ENCODE measurements around the gene ELAVL4. TPM values are rescaled to one million over a fixed set of nuclear protein-coding genes. Genes with fewer than 3 reads are reported as not detected.

Gene ELAVL4
- total RNA-seq: not detected in 2 replicates
- polyA plus RNA-seq (2012): not detected

GRCh38 chr1:50108497-50109059, at the start of gene ELAVL4:
Gene ELAVL4 (plus strand): TSS chr1:50108920. CDS start chr1:50109190, 270 bp downstream.
- DNase-seq (ENCODE audit: low read depth): no peak

- DNase-seq (ENCODE audit: low read depth): no peak
Measured at GRCh38 chr1:50060279-50060678, 48.4 kb upstream of the ELAVL4 start.

GRCh38 chr1:50066806-50067205, 41.9 kb upstream of the ELAVL4 start:
- DNase-seq (ENCODE audit: low read depth): no peak

- no peak for DNase-seq (ENCODE audit: low read depth)
Measured at GRCh38 chr1:50074931-50075330, 33.8 kb upstream of the ELAVL4 start.

DNA sequence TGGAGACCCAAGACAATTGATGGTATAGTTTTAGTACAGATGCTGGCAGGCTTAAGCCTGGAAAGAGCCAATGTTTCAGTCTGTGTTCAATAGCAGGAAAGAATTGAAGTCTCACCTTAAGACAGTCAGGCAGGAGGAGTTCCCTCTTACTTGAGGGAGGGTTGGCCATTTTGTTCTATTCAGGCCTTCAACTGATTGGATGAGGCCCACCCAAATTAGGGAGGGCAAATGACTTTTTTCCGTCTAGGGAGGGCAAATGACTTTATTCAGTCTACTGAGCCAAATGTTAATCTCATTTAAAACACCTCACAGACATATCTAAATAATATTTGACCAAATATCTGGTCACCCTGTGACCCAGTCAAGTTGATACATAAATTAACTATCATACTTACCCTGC, 31.4 kb upstream of the ELAVL4 start:
- DNase-seq (ENCODE audit: low read depth): no peak

GRCh38 chr1:50080904-50081586, 27.7 kb upstream of the ELAVL4 start:
- DNase-seq (ENCODE audit: low read depth): no peak

DNA sequence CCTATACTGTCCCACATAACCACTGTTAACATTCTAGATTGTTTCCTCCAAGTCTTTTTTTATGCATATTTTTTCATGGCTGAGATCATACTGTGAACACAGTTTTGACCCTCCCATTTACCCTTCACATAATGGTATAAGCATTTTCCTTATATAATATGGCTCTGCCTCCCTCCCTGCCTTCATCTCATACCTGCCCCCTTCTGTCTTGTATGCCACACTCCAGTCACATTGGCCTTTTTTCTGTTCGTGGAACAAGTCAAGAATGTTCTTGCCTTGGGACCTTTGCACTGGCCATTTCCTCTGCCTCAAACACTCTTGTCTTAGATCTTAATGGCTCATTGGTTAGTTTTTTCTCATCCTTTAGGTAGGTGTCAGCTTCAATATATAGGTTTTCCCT, 24.3 kb upstream of the ELAVL4 start:
- no peak for DNase-seq (ENCODE audit: low read depth)

GRCh38 chr1:50091068-50091467, 17.7 kb upstream of the ELAVL4 start:
- no peak for DNase-seq (ENCODE audit: low read depth)

- no peak for DNase-seq (ENCODE audit: low read depth)
Measured at GRCh38 chr1:50095716-50096115, 13.0 kb upstream of the ELAVL4 start.

DNA sequence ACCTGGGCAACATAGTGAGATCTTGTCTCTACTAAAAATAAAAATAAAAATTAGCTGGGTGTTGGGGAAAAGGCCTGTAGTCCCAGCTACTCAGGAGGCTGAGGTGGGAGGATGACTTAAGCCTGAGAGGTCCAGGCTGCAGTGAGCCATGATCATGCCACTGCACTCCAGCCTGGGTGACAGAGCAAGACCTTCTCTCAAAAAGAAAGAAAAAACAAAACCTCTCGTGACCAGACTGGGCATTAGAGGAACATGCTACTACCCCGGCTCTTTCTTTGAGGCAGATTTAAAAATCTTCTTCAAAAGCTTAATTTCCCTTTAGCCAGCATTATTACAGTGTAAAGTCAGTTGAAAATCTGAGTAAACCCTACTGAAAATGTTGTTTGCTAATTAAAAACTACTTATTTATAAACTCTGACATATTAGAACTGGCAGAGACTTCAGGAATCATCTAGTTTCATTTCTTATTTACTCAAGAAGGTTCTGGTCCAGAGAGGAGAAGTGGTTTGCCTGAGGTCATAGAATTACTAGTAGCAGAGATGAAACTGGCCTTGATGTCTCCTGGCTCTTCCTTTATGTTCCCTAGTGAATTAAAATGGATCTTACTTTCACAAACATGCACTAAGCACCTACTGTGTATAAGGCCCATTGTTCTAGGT, 11.6 kb upstream of the ELAVL4 start:
- no peak for DNase-seq (ENCODE audit: low read depth)

DNA sequence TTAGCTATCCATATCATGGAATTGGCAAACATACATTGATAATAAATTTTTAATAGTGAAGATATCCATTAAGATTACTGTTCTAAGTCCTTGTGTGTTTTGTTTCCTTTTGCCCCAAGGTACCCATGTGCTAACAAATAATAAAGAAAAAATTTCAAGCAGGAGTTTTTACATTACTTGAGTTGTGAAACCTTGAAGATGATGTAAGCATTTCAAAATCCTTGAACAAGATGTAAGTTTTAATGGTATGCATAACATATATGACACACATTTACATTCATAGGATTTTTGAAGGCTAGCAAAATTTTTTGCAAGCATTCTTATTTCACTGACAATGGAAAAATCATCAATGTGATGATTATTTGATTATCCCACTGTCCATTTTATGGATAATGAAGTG, 10.9 kb upstream of the ELAVL4 start:
- no peak for DNase-seq (ENCODE audit: low read depth)

DNA sequence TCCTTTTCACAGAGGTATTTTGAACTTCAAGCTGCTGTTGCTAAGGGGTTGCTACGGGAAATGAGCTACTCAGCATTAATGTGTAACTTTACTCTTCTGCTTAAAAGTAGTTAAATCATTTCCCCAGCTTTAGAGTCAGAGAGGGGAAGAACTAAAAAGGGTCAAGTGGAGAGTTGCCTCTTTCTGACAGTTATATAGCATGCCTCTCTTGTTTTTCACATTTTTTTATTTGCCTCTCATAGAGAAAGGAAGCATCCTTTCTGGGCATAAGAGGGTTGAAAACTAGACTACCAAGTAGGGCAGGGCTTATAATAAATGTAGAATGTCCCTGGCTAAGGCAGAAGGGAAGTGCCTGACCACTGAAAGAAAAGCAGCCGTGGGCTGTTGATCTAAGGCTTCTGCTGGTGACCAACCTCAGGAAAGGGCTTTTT, 10.1 kb upstream of the ELAVL4 start:
- DNase-seq (ENCODE audit: low read depth): no peak

- no peak for DNase-seq (ENCODE audit: low read depth)
Measured at GRCh38 chr1:50099654-50100053, 9.1 kb upstream of the ELAVL4 start.

GRCh38 chr1:50103615-50104081, 5.1 kb upstream of the ELAVL4 start:
- DNase-seq (ENCODE audit: low read depth): no peak

DNA sequence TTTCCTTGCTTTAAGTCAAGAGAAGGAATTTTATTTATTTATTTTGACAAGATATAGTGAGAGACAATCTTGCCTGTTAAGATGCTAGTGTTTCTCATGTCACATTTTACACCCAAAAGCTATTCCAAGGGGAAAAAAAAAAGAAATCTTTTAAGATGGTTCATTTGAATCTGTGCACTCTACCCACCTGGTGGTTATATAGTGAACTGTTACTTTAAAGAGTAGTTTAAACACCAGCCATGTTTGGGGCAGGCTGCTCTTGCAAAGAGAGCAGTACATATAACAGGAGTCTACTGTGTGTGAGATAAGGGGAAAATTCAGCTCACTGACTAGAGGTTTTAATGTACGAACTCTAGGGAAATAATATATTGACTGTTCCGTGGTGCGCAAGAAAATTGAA, 3.3 kb upstream of the ELAVL4 start:
- DNase-seq (ENCODE audit: low read depth): no peak

- DNase-seq (ENCODE audit: low read depth): no peak
Measured at GRCh38 chr1:50106095-50106761, 2.5 kb upstream of the ELAVL4 start.

GRCh38 chr1:50109116-50109515, 396 bp downstream of the ELAVL4 start:
- DNase-seq (ENCODE audit: low read depth): no peak

DNA sequence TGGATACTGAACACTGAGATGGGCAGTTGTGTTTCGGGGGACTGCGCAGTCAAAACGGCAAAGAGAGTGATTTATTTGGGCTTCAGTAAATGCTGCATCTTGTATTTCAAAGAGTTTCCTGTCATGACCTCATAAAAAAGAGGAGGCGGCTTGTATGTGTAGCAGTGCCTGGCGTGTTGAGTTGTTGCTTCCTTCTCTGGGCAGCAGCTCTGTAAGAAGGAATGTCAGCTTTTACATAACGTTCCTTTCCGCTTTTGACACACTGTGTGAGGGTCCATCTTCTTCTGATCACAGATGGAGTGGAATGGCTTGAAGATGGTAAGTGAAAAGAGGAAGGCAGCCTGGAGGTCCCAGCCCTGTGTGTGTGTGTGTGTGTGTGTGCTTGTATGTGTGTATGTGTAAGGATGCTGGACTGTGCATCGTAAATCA, 941 bp downstream of the ELAVL4 start:
- no peak for DNase-seq (ENCODE audit: low read depth)

DNA sequence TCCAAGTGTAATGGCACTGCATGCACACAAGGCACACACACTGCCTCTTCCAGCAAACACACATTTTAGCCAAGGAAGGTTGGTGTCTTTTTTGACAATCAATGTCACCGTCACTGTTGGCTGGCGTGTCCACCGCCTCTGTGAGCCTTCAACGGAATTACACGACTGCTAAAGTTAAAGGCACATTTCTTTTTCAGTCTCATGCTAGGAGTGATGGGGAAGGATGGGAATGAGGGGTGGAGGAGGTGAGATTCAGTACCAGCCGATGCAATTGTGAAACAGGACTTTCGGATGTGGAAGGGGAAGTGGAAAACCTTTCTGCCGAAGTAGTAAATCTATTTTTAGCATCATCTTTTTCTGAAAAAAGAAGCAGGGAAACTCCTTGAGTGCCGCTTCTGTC, 1.4 kb downstream of the ELAVL4 start:
- DNase-seq (ENCODE audit: low read depth): no peak

DNA sequence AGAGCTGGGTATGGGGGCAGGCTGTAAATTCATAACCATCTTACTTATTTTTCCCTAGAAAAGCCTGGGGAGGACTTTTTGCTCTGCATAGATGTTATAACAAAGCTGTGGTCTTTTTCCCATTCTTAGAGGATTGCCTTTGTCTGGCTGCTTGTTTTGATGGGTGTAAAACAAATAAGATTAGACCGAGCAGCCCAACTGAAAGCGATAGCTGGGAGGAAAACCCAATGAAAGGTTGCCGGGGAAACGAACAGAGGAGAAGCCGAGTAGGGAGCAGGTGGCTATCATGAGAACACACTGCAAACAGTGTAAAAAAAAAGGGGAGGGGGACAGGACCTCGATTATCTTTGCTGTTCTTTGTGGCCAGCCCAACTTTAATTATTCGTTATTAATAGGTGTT, 1.9 kb downstream of the ELAVL4 start:
- DNase-seq (ENCODE audit: low read depth): no peak

GRCh38 chr1:50111503-50111902, 2.8 kb downstream of the ELAVL4 start:
- DNase-seq (ENCODE audit: low read depth): no peak

DNA sequence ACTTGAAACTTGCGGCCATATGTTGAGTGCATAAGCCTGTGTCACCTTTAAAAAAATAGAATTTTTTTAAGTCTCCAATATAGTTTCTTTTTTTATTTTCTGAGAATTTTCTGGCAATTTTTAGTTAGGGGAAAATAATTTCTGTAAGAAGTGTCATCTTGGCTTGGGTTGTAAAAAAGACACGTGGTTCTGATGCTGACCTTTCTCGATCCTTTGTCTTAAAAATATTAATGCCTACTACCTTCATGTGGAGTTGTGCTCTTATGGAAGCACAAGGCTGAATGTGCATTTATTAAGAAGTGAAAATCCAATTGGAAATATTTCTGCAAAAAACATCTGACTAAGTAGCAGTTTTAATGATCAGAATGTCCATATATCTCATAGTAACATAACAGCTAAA, 3.5 kb downstream of the ELAVL4 start:
- no peak for DNase-seq (ENCODE audit: low read depth)
